SK-N-MC (cell line): ENCODE data around the gene ZFP36.
A peak's percentile ranks its signal among the peaks of the same experiment; 100 is the strongest.

Experiments used
- DNase-seq: peaks from one replicate; pipeline ENCODE4 v3.0.0-alpha.2; 2011; ENCODE audit warnings: low read depth, low spot score
- H3K27ac ChIP-seq: fragments of 200-600 bp; sonication (generic); 2 replicates; pipeline ENCODE4 v1.5.1; 2016; ENCODE audit warnings: mixed run types
- H3K36me3 ChIP-seq: fragments of 200-600 bp; sonication (generic); 2 replicates; pipeline ENCODE4 v1.6.1; 2017; ENCODE audit warnings: antibody characterized with exemption, low read length, mixed read lengths; ENCODE audit not compliant: insufficient read depth
- H3K4me3 ChIP-seq: fragments of 200-600 bp; sonication (generic); 2 replicates; pipeline ENCODE4 v1.5.1; 2016
- H3K9ac ChIP-seq: fragments of 200-600 bp; sonication (generic); 2 replicates; pipeline ENCODE4 v1.8.0; 2017; ENCODE audit warnings: mixed run types, mixed read lengths; ENCODE audit not compliant: insufficient read length
- H3K9me3 ChIP-seq: fragments of 200-600 bp; sonication (generic); 2 replicates; pipeline ENCODE4 v1.6.1; 2017; ENCODE audit warnings: low read depth, mild to moderate bottlenecking, antibody characterized with exemption, low read length, moderate library complexity, mixed read lengths
- EZH2 ChIP-seq: fragments of 200-600 bp; sonication (generic); IDR thresholded peaks from one replicate; pipeline ENCODE4 v1.6.1; 2017; ENCODE audit warnings: antibody characterized with exemption
- FOXP2 ChIP-seq: optimal IDR thresholded peaks from 2 replicates; pipeline ENCODE3; 2011; ENCODE audit warnings: mild to moderate bottlenecking, moderate library complexity; ENCODE audit not compliant: insufficient read depth; ENCODE audit errors: extremely low read length, control extremely low read depth
- POLR2AphosphoS5 ChIP-seq: IDR thresholded peaks from 2 replicates; pipeline ENCODE4 v1.6.1; 2012; ENCODE audit warnings: mild to moderate bottlenecking, low read depth, low read length, borderline replicate concordance

ZFP36 gene, protein sequence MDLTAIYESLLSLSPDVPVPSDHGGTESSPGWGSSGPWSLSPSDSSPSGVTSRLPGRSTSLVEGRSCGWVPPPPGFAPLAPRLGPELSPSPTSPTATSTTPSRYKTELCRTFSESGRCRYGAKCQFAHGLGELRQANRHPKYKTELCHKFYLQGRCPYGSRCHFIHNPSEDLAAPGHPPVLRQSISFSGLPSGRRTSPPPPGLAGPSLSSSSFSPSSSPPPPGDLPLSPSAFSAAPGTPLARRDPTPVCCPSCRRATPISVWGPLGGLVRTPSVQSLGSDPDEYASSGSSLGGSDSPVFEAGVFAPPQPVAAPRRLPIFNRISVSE

DNA sequence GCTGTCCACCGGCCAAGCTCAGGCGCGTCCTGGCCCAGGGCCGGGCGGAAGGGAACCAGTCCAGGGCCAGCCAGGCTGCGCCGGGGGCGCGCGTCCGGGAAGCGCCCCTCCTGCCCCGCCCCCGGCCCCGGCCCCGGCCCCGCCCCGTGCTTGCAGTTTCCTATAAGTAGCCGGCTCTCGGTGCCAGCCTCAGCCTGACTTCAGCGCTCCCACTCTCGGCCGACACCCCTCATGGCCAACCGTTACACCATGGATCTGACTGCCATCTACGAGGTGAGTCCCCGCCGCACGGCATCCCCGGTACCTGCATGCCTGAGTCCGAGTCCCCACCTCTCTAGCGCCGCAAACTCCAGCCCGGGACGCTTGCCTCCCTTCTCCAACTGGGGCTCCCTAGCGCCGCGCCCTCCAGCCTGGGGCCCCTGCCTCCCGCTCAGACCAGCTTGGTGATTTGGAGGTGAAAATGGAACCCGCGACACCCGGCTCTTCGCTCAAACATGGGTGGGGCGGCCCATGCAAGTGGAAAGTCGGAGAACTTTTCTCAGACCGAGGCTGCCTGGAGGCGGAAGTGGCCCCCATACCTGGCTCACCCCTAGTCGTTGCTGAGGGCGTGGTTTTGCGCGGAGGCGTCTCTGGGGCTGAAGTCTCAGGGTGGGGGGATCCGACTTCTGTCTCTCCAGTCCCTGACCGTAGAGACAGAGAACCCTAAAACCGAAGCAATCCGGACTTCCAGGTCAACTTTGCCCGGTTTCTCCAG is at the start of gene ZFP36:
ZFP36 (plus strand) TSS at position 192 of the 754 bp plus-strand sequence; CDS start at position 250, 58 bp downstream.
- no peaks in the 10 kb centered on the region for H3K9me3 ChIP-seq
- H3K36me3 ChIP-seq, result no peaks in the 10 kb centered on the region
- peak within 1 kb of the TSS; percentile 93 for H3K4me3 ChIP-seq
- H3K9ac ChIP-seq, result peak within 1 kb of the TSS; percentile 77
- TF ChIP-seq EZH2 (no peak), POLR2AphosphoS5 (peak; percentile 97), FOXP2 (no peak)
- H3K27ac ChIP-seq, result peak within 1 kb of the TSS; percentile 69; the same call in 1 of the 2 replicates
- no peak for DNase-seq

DNA sequence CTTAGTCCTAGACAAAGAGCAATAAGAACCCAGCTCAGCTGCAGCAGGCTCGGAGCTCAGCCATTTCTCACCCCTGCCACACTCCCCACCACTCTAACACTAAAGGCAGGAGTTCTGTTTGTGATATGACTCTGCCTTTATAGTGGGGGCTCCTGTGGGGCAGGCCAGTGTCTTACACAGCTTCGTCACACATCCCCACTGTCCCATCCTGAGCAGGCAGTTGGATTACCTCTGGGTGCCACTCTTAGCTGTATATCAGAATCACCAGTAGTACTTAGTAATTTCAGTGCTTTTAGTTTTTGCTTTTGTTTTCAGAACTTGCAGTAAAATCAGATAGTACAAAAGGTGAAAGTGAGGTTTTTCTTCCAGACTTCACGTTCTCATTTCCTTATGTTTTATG is 47.6 kb upstream of the ZFP36 start:
- Histone ChIP-seq H3K9ac (no peak overlapping the region), H3K36me3 (peaks cover 76% of the 10 kb centered on the region), H3K4me3 (no peak overlapping the region), H3K27ac (no peak overlapping the region), H3K9me3 (no peaks in the 10 kb centered on the region)
- DNase-seq, result no peak
- no peak for TF ChIP-seq POLR2AphosphoS5
- TF ChIP-seq FOXP2, result no peak
- no peak for TF ChIP-seq EZH2

- Histone ChIP-seq H3K27ac (0 out of 2 replicates have a peak overlapping the region, but pooled peaks have one; percentile 46), H3K9me3 (no peaks in the 10 kb centered on the region), H3K9ac (no peak overlapping the region), H3K4me3 (no peak overlapping the region), H3K36me3 (peaks cover 69% of the 10 kb centered on the region)
- no peak for TF ChIP-seq EZH2
- no peak for TF ChIP-seq POLR2AphosphoS5
- TF ChIP-seq FOXP2, result no peak
- DNase-seq, result no peak
These were observed 46.0 kb upstream of the ZFP36 start for GRCh38 chr19:39360599-39360998.

DNA sequence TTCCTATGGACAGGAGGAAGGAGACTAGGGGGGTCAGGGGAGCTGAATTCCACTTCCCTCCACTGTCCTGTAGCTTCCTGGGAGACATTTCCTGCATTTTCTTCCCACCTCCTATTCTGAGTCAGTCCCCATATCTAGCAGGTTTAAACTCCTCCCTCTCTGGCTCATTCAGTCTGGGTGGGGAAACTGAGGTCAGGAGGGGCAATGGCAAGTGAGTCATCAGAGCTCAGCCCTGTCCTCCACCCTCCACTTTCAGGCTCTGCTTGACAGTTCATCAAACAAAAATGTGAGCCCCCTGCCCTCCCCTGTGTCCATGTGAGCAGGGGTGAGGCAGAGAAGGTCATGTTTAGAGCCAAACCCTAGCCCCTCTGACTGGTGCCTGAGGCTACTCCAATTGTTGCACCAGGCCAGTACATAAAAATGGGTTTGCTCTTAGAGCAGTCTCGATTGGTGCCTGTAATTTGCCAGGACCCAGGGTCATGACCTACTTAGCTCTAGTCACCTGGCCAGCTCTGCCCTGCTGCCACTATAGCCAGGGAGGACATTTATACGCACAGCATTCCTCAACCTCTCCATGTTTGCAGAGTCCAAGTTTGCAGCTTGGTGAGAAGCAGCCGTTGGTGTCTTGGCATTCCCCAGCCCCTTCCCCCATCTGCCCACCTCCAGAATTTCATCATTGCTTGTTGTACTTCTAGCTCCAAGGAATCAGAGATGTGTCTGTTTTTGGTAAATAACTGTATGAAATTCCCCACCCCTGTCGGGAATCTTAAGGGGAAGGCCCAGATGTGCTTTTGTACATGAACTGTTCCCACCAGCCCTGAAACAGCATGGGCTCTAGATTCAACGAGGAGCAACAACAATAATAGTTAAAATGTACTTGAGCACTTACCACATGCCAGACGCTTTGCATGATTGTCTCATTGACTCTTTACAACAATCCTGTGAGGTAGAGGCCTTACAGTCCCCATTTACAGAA is 43.7 kb upstream of the ZFP36 start:
- no peak overlapping the region for H3K9ac ChIP-seq
- peak overlapping the region; percentile 84 for H3K27ac ChIP-seq
- DNase-seq, result no peak

DNA sequence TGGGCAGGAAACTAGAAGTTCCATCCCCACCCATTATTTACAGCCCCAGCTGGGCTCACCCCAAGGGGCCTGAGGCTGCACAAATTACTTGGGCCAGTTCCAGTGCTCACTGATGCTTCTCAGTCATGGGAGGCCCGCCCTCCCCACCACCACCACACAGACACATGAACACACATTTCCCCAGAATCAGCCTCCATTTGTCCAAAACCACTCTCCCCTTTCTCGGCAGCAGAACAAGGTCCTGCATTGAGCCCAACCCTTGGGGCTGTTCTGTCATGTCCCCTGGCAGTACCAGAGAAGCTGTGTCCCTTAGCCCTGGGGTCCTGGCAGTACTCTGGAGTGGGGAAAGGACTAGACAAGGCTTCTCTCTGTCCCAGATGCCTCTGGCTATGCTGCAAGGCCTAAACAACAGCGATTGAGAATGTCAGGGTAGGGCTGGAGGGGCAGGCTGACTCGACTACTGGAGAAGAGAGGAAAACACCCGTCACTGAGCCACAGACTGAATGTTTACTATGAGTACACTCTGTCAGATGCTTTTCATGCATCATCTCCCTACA is 42.7 kb upstream of the ZFP36 start:
- peaks cover 43% of the 10 kb centered on the region for H3K36me3 ChIP-seq
- no peak for DNase-seq
- H3K4me3 ChIP-seq, result no peak overlapping the region
- H3K9me3 ChIP-seq, result no peaks in the 10 kb centered on the region
- TF ChIP-seq POLR2AphosphoS5 (no peak), EZH2 (no peak)
- H3K9ac ChIP-seq, result no peak overlapping the region
- H3K27ac ChIP-seq, result peak overlapping the region; percentile 84

More for the DNA sequence above, 43.7 kb upstream of the ZFP36 start:
- TF ChIP-seq POLR2AphosphoS5 (no peak), EZH2 (no peak), FOXP2 (no peak)
- Histone ChIP-seq H3K4me3 (peak overlapping the region; percentile 39; the same call in 1 of the 2 replicates), H3K36me3 (peaks cover 53% of the 10 kb centered on the region), H3K9me3 (no peaks in the 10 kb centered on the region)

DNA sequence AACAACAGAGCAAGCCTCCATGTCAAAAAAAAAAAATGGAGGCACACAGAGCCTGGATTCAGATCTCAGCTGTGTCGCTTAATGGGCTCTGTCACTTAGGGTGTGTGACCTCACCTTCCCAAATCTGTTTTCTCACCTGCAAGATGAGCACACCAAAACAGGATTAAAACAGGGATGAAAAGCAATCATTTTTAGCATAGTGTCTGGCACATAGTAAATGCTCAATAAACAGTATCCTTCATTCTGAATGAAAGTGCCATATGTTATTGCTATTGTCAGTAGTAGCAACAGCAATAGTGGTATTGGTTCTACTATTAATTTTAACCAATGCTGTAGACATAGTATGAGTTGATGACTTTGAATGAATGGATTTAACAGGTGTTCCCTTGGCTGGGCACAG is 41.1 kb upstream of the ZFP36 start:
- Histone ChIP-seq H3K9ac (no peak overlapping the region), H3K4me3 (no peak overlapping the region), H3K9me3 (no peaks in the 10 kb centered on the region), H3K27ac (no peak overlapping the region), H3K36me3 (peaks cover 46% of the 10 kb centered on the region)
- TF ChIP-seq FOXP2 (no peak), EZH2 (no peak), POLR2AphosphoS5 (no peak)
- no peak for DNase-seq

DNA sequence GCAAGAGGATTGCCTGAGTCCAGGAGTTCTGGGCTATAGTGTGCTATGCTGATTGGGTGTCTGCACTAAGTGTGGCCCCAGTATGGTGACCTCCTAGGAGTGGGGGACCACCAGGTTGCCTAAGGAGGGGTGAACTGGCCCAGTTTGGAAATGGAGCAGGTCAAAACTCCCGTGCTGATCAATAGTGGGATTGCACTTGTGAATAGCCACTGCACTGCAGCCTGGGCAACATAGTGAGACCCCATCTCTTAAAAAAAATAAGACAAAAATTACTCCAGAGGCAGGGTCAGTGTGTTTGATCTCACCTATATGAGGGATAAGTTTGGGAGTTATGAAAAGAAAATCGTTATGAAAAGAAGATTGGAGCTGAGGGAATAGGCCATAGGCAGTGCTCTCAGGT is 37.4 kb upstream of the ZFP36 start:
- Histone ChIP-seq H3K9me3 (no peaks in the 10 kb centered on the region), H3K4me3 (no peak overlapping the region), H3K9ac (no peak overlapping the region), H3K27ac (no peak overlapping the region), H3K36me3 (peaks cover 51% of the 10 kb centered on the region)
- no peak for DNase-seq
- TF ChIP-seq EZH2, result no peak

- H3K27ac ChIP-seq, result no peak overlapping the region
- H3K9me3 ChIP-seq, result no peaks in the 10 kb centered on the region
- H3K36me3 ChIP-seq, result peaks cover 52% of the 10 kb centered on the region
- TF ChIP-seq FOXP2, result no peak
- no peak overlapping the region for H3K4me3 ChIP-seq
- H3K9ac ChIP-seq, result no peak overlapping the region
- DNase-seq, result no peak
These were observed 35.9 kb upstream of the ZFP36 start for GRCh38 chr19:39370735-39371134.
